Activated T-cell treated with anti-CD3 and anti-CD28 coated beads for 4 hours (primary cell): ENCODE data around the gene FGD3.
"Not testable (repeated sequence)": the region's sequence is repeated elsewhere in the genome, so short reads cannot be mapped to it uniquely, and the experiment has no call there.

Experiments used
- DNase-seq: peaks from one replicate; pipeline ENCODE4 v3.0.0-alpha.2; 2020

FGD3 gene

GRCh38 chr9:92978345-92978875, 31.1 kb downstream of the FGD3 start:
- no peak for DNase-seq

DNA sequence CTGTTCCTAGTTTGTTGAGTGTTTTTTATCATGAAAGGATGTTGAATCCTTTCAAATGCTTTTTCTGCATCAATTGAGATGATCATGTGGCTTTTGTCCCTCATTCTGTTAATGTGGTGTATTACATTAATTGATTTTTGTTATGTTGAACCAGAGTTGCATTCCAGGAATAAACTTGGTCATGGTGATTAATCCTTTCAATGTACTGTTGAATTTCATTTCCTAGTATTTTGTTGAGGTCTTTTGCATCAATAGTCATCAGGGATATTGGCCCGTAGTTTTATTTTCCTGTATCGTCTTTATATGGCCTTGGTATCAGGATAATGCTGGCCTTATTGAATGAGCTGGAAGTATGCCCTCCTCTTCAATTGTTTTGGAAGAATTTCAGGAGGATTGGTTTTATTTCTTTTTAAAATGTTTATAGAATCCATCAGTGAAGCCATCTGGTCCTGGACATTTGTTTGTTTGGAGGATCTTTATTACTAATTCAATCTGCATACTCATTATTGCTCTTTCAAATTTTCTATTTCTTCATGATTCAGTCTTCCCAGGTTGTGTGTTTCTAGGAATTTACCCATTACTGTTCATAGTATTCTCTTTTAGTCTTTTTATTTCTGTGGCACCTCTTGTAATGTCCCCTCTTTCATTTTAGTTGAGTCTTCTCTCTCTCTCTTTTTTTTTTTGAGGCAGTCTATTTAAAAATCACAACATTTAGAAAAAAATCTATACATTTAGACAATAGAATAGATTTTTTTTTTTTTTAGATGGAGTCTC, 32.1 kb downstream of the FGD3 start:
- DNase-seq = no peak

DNA sequence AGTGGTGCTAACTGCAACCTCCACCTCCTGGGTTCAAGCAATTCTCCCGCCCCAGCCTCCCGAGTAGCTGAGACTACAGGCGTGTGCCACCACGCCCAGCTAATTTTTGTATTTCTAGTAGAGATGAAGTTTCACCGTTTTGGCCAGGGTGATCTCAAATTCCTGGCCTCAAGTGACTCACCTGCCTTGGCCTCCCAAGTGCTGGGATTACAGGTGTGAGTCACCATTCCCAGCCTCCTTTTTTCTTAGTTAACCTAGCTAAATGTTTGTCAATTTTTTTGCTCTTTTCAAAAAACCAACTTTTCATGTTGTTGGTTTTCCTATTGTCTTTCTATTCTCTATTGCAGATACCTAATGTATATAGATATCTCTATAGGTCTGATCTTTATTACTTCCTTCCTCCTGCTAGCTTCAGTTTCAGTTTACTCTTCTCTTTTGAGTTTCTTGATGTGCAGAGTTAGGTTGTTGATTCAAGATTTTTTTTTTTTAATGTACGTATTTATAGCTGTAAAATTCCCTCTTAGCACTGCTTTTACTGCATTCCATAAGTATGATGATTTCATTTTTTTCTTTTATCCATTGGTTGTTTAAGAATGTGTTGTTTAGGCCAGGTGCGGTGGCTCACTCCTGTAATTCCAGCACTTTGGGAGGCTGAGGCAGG, 32.9 kb downstream of the FGD3 start:
- no peak for DNase-seq

- DNase-seq = no peak
Observed at GRCh38 chr9:92982130-92982529, 34.8 kb downstream of the FGD3 start.

- DNase-seq = no peak
Observed at GRCh38 chr9:92983984-92984589, 36.8 kb downstream of the FGD3 start.

DNA sequence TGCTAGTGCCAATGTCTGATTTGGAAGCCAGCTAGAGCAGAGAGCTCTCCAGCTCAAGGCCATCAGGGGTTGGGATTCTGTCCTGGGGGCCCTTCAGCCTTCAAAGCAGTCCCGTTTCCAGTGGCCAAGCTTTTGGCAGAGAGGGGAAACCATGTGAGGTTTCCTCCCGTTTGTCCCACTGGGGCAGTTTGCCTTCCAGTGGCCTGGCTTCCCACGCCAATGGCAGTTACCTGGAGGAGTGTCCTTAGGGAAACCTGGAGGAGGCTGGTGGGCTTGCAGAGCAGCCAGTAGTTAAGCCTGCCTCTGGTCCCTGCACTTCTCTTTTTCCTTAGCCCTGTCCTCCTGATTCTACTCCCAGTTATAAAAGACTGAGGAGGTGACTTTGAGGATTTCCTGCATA, 37.7 kb downstream of the FGD3 start:
- DNase-seq = no peak

- DNase-seq = peak; percentile 52
Observed at GRCh38 chr9:92986176-92987119, 39.1 kb downstream of the FGD3 start.

- no peak for DNase-seq
Observed at GRCh38 chr9:92988215-92988768, 41.0 kb downstream of the FGD3 start.

DNA sequence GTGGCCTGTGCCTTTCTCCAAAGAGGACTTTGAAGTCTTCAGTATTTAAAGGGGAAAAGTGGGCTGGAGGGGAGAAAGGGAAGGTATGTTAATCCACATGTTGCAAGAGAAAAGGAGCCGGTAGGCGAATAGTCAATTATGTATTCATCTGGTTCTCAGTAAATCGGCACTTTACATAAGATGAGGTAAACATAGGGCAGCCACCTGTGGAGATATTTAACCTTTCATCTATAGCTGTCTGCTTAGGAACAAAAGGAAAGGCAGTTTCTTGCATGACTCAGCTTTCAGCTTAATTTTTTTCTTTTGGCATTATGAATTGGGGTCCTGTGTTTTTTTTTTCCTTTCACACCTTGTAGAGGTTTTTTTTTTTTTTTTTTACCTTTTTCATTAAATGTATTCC, 42.2 kb downstream of the FGD3 start:
- DNase-seq = no peak

DNA sequence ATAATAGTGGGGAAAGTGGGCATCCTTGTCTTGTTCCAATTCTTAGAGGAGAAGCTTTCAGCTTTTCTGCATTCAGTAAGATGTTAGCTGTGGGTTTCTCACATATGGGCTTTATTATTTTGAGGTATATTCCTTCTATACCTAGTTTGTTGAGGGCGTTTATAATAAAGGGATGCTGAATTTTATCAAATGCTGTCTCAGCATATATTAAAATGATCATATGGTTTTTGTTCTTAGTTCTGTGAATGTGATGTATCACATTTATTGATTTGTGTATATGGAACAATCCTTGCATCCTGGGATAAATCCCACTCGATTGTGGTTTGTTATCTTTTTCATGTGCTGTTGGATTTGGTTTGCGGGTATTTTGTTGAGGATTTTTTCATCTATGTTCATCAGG, 43.1 kb downstream of the FGD3 start:
- DNase-seq = no peak

DNA sequence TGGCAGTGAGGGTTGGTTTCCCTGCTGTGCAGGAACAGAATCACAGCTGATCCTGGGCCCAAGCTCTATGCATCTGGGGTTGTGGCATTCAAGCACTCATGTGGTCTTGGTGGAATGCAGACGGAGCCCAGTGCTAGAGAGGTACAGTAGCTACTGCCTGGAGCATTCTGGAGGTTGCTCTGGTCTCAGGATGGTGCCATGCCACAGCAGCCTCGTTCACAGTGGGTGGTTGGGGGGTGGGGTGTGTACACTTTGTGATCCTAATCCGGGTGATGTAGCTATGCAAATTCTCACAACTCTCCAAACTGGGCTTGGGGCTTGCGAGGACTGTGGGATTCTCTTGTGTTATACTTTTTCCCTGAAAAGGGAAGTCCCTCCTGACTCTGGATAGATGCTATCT, 45.2 kb downstream of the FGD3 start:
- no peak for DNase-seq

GRCh38 chr9:92998871-92999270, 51.5 kb downstream of the FGD3 start:
- not testable (repeated sequence) for DNase-seq

DNA sequence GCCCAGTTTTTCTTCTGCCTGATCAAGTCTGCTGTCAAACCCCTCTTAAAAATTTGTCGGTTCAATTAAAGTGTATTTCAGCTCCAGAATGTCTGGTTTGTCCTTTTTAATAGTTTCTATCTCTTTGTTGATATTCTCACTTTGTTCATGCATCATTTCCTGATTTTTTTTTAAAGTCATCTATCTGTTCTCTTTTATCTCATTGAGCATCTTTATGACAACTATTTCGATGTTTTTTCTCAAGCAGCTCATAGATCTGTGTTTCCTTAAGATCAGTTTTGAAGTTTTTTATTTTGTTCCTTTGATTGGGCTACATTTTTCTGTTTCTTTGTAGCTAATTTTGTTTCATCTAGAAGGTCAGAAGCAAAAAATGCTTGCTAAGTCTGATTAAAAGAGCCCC, 53.7 kb downstream of the FGD3 start:
- DNase-seq = no peak

DNA sequence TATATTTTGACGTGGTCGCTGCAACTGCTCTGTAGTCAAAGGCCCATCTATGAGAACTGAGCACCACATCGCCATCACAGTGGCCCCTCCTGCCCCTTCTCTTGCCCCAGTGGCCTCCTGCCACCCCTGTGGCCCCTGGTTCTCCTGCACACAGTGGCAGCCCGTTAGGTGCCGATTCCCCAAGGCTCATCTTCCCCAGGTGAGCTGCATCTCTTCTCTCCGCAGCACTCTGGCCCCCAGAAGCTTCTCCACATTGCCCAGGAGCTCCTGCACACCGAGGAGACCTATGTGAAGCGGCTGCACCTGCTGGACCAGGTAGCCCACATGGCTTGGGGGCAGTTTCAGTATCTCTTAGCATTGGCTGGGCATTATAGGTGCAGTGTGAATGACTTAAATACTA, 55.4 kb downstream of the FGD3 start:
- no peak for DNase-seq

- DNase-seq = peak; percentile 47
Observed at GRCh38 chr9:93003552-93004407, 56.5 kb downstream of the FGD3 start.

DNA sequence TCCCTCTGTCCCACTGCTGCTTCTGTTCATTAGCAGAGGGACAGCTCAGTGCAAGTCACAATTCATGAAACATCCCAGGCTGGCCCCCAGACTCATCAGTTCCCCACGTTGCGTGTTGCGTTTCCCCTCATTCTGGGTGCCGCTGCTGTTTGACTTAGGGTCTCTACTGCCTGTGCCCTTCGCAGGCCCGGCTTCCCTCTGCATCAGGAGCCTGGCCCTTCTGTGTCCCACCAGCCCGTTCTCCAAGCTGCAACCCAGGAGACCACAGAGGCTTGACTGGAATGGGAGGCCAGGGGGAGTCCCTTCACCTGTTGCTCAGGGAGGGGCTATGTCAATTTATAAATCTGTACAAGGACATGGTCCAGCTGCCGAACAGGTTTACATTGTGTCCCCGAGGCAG, 57.2 kb downstream of the FGD3 start:
- DNase-seq = no peak

DNA sequence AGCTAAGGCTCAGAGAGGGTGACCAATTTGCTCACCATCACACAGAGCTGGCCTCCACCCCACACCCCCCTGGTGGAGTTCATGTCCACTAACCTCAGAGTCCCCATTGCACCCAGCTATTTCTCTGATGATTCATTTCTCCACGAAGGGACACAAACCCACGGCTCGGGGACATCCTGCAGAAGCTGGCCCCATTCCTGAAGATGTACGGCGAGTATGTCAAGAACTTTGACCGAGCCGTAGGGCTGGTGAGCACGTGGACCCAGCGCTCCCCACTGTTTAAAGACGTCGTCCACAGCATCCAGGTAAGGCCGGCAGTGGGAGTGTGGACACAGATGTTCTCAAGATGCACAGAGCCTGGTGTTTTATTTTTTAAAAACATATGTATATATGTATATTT, 58.6 kb downstream of the FGD3 start:
- no peak for DNase-seq

- DNase-seq = no peak
Observed at GRCh38 chr9:93007529-93008058, 60.3 kb downstream of the FGD3 start.

- no peak for DNase-seq
Observed at GRCh38 chr9:93008457-93008856, 61.1 kb downstream of the FGD3 start.

- DNase-seq = no peak
Observed at GRCh38 chr9:93009337-93010015, 62.2 kb downstream of the FGD3 start.

DNA sequence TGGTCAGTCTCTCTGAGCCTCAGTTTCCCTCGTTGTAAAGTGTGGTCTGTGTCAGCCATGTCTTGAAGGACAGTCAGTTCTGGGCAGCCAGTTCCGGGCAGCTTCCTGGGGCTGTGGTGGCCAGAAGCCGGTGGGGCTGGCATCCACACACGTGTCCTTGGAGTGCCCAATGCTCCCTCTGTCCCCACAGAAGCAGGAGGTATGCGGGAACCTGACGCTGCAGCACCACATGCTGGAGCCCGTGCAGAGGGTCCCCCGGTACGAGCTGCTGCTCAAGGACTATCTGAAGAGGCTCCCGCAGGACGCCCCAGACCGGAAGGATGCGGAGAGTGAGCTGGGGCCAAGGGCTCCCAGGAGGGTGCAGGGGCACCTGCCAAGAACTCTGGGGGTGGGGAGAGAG, 62.7 kb downstream of the FGD3 start:
- DNase-seq = no peak
